ENCODE data around the gene ULBP2.
"Not testable (repeated sequence)": the region's sequence is repeated elsewhere in the genome, so short reads cannot be mapped to it uniquely, and the experiment has no call there.

ULBP2 gene

GRCh38 chr6:149935246-149935645, 6.6 kb upstream of the ULBP2 start:
- TF ChIP-seq, protein P1, sequence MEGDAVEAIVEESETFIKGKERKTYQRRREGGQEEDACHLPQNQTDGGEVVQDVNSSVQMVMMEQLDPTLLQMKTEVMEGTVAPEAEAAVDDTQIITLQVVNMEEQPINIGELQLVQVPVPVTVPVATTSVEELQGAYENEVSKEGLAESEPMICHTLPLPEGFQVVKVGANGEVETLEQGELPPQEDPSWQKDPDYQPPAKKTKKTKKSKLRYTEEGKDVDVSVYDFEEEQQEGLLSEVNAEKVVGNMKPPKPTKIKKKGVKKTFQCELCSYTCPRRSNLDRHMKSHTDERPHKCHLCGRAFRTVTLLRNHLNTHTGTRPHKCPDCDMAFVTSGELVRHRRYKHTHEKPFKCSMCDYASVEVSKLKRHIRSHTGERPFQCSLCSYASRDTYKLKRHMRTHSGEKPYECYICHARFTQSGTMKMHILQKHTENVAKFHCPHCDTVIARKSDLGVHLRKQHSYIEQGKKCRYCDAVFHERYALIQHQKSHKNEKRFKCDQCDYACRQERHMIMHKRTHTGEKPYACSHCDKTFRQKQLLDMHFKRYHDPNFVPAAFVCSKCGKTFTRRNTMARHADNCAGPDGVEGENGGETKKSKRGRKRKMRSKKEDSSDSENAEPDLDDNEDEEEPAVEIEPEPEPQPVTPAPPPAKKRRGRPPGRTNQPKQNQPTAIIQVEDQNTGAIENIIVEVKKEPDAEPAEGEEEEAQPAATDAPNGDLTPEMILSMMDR (conservative IDR thresholded peaks at IDR 0.05; ENCODE audit: low read depth, low read length) = no peak

GRCh38 chr6:149935668-149936067, 6.1 kb upstream of the ULBP2 start:
- no peak overlapping the region; the same call in 1 of the 2 replicates for H3K4me2 ChIP-seq
- H3K27ac ChIP-seq = no peak overlapping the region
- no peak overlapping the region for H3K9ac ChIP-seq
- H3K4me3 ChIP-seq (IDR thresholded peaks at IDR 0.05; ENCODE audit: insufficient read depth, low read depth, low read length) = no peak overlapping the region
- H4K20me1 ChIP-seq (ENCODE audit: insufficient read depth) = no peaks in the 10 kb centered on the region
- H3K4me1 ChIP-seq (ENCODE audit: low read depth, poor library complexity, severe bottlenecking) = peaks cover 42% of the 10 kb centered on the region
- H2AFZ ChIP-seq (ENCODE audit: low read depth) = no peak overlapping the region
- TF ChIP-seq, protein P1 (conservative IDR thresholded peaks at IDR 0.05; ENCODE audit: low read depth, low read length) = no peak
- H3K79me2 ChIP-seq (ENCODE audit: insufficient read depth, low read depth) = no peaks in the 10 kb centered on the region
- H3K36me3 ChIP-seq (ENCODE audit: insufficient read depth) = no peaks in the 10 kb centered on the region
- H3K27me3 ChIP-seq (ENCODE audit: insufficient read depth, low read depth) = peaks cover 79% of the 10 kb centered on the region

More at GRCh38 chr6:149935246-149935645, 6.6 kb upstream of the ULBP2 start:
- no peaks in the 10 kb centered on the region for H3K79me2 ChIP-seq (ENCODE audit: insufficient read depth, low read depth)
- H2AFZ ChIP-seq (ENCODE audit: low read depth) = no peak overlapping the region
- peaks cover 42% of the 10 kb centered on the region for H3K4me1 ChIP-seq (ENCODE audit: low read depth, poor library complexity, severe bottlenecking)
- H3K4me2 ChIP-seq = no peak overlapping the region
- no peak overlapping the region for H3K9ac ChIP-seq
- H3K36me3 ChIP-seq (ENCODE audit: insufficient read depth) = no peaks in the 10 kb centered on the region
- H3K27ac ChIP-seq = no peak overlapping the region
- H3K4me3 ChIP-seq (IDR thresholded peaks at IDR 0.05; ENCODE audit: insufficient read depth, low read depth, low read length) = no peak overlapping the region
- peaks cover 79% of the 10 kb centered on the region for H3K27me3 ChIP-seq (ENCODE audit: insufficient read depth, low read depth)
- no peaks in the 10 kb centered on the region for H4K20me1 ChIP-seq (ENCODE audit: insufficient read depth)

GRCh38 chr6:149936743-149937142, 5.1 kb upstream of the ULBP2 start:
- H3K36me3 ChIP-seq (ENCODE audit: insufficient read depth) = no peaks in the 10 kb centered on the region
- H3K27me3 ChIP-seq (ENCODE audit: insufficient read depth, low read depth) = peaks cover 82% of the 10 kb centered on the region
- no peaks in the 10 kb centered on the region for H3K79me2 ChIP-seq (ENCODE audit: insufficient read depth, low read depth)
- H3K4me2 ChIP-seq = no peak overlapping the region
- H3K27ac ChIP-seq = no peak overlapping the region
- H3K4me3 ChIP-seq (IDR thresholded peaks at IDR 0.05; ENCODE audit: insufficient read depth, low read depth, low read length) = no peak overlapping the region
- peaks cover 52% of the 10 kb centered on the region for H3K4me1 ChIP-seq (ENCODE audit: low read depth, poor library complexity, severe bottlenecking)
- no peak overlapping the region for H2AFZ ChIP-seq (ENCODE audit: low read depth)
- H4K20me1 ChIP-seq (ENCODE audit: insufficient read depth) = no peaks in the 10 kb centered on the region
- no peak overlapping the region for H3K9ac ChIP-seq
- TF ChIP-seq, protein P1 (conservative IDR thresholded peaks at IDR 0.05; ENCODE audit: low read depth, low read length) = no peak

DNA sequence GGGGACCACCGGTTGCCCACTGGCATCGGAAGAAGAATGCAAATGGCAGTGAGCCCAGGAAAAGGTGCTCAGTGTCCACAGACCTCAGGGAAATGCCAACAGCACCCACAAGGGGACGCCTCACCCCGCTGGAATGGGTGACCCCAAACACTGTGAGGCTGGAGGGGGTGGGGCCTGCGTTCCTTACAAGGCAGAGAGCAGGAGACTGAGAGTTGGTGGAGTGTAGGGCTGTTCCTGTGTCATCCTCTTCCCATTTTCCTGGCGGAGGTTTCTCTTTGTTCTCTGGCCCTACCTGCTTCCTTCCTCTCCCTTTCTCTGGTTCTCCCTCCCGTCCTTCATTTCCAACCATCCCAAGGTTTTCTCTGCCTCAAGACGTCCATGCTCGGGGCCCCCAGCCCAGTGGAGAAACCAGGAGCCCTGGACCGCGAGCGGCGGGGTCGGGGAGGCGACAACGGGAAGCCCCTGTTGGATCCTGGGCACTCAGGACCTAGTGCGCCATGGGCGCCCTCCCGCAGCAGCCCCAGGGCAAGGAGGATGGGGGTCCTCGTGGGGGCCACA, 3.7 kb upstream of the ULBP2 start:
- H3K27me3 ChIP-seq (ENCODE audit: insufficient read depth, low read depth) = peaks cover 91% of the 10 kb centered on the region
- H3K27ac ChIP-seq; H3K4me3 ChIP-seq (IDR thresholded peaks at IDR 0.05; ENCODE audit: insufficient read depth, low read depth, low read length); H3K36me3 ChIP-seq (ENCODE audit: insufficient read depth); H3K79me2 ChIP-seq (ENCODE audit: insufficient read depth, low read depth); H4K20me1 ChIP-seq (ENCODE audit: insufficient read depth): not testable (repeated sequence)
- peak overlapping the region; percentile 42; the same call in 1 of the 2 replicates for H3K9ac ChIP-seq
- H2AFZ ChIP-seq (ENCODE audit: low read depth) = peak overlapping the region; percentile 67
- peak overlapping the region; percentile 99 for H3K4me2 ChIP-seq
- peaks cover 52% of the 10 kb centered on the region for H3K4me1 ChIP-seq (ENCODE audit: low read depth, poor library complexity, severe bottlenecking)

DNA sequence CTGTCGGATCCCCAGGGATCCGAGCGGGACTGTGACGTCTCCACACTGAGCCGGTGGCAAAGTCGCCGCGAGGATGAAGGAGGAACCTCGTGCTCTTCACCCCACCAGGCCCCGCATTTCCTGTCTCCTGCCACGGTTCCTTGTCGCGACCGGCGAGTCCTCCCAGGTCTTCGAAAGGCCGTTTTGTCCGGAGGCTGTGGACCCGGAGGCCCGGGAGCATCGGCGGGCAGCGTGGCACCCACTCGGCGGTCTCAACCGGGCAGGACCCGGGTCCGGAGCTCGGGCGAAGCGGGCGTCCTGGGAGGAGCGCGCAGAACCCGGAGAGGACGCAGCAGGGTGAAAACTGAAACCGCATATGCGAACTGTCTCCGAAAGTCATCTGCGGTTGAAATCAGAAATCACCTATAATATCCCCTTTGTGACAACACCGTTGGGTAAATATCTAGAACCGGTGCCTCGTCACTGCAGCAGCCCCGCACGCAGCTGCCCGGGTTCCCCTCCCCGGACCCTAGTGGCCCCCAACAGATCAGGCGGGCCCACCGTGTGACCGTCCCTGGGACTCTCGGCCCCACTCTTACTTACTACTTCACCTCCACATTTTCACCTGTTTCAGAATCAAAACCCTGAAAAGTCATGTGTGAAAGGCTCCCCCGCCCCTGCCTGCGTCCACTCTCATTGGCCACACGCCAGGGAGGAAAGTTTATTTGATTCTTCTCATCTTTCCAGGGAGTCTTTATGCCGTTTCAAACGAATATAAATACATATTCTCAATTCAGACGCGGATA, 3.1 kb upstream of the ULBP2 start:
- no peak overlapping the region for H3K27ac ChIP-seq
- no peaks in the 10 kb centered on the region for H3K36me3 ChIP-seq (ENCODE audit: insufficient read depth)
- no peaks in the 10 kb centered on the region for H3K79me2 ChIP-seq (ENCODE audit: insufficient read depth, low read depth)
- H3K4me1 ChIP-seq (ENCODE audit: low read depth, poor library complexity, severe bottlenecking) = peaks cover 52% of the 10 kb centered on the region
- H3K27me3 ChIP-seq (ENCODE audit: insufficient read depth, low read depth) = peaks cover 91% of the 10 kb centered on the region
- H4K20me1 ChIP-seq (ENCODE audit: insufficient read depth) = no peaks in the 10 kb centered on the region
- peak overlapping the region; percentile 67 for H2AFZ ChIP-seq (ENCODE audit: low read depth)
- peak overlapping the region; percentile 42; the same call in 1 of the 2 replicates for H3K9ac ChIP-seq
- H3K4me2 ChIP-seq = peak overlapping the region; percentile 99
- H3K4me3 ChIP-seq (IDR thresholded peaks at IDR 0.05; ENCODE audit: insufficient read depth, low read depth, low read length) = no peak overlapping the region
- TF ChIP-seq, protein P1 (conservative IDR thresholded peaks at IDR 0.05; ENCODE audit: low read depth, low read length) = no peak

Measured in KMS-11 (cell line).